HG03442 (cell line): ENCODE results near the gene CIB4.

Source experiments
- ATAC-seq: cut with Tn5 transposase; IDR thresholded peaks from one replicate; pipeline ENCODE4 v1.9.1; 2021; ENCODE audit warnings: mild to moderate bottlenecking, moderate library complexity; ENCODE audit not compliant: unreplicated experiment

CIB4 gene

DNA sequence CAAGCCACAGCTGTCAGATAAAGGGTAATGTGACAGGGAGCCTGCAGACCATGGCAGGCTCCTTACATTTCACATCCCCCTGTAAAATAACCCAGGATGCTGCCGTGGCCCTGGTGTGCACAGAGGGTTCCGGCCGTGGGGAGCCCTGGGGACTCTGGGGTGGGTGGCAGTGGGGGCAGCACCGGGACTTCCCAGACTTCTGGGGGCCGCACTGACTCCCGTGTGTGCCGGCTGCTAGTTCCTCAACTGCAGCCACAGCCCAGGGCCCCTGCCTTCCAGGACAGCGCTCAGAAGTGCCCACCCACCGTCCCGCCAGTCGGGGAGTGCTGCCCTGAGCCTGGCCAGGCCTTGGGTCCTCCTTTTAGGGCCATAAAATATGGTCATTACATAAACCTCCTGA, 56.5 kb downstream of the CIB4 start:
- no peak for ATAC-seq

DNA sequence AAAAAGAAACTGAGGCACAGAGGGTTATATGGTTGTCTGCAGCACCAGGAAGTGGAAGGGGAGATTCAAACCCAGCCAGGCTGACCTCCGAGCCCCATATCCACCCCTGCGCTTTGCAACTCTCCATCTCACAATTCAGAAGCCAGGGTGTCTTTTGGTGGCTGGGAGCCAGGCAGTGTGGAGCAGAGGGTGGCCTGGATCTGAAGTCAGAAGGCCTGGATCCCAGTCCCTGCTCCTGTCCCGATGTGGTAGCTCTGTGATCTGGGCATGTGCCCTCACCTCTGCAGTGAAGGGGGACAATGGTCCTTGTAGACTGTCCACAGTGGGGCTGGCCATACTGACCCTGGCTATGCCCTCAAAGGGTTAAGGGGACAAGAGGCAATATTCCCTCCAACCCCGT, 57.0 kb downstream of the CIB4 start:
- no peak for ATAC-seq

GRCh38 chr2:26583381-26583911, 57.7 kb downstream of the CIB4 start:
- no peak for ATAC-seq

DNA sequence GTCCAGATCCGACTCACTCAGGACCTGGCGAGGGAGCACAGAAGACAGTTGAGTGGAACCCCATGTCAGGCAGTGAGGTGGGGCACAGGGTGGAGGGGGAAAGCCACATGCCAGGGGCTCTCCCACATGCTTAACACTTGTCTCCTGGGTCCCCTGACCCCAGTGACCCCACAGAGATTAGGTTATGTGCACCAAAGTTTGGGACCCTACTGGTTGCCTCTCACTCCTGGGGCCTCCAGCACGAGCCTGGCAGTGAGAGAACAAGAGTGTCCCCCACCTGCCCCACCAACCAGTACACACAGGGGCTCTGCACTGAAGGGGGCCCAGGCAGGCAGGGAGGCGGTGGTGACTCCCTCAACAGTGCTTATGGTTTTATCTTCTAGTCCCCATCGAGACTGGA, 58.3 kb downstream of the CIB4 start:
- no peak for ATAC-seq

- no peak for ATAC-seq
Observed at GRCh38 chr2:26581991-26582842, 58.9 kb downstream of the CIB4 start.

- ATAC-seq, result no peak
Observed at GRCh38 chr2:26581266-26581990, 59.7 kb downstream of the CIB4 start.

GRCh38 chr2:26580751-26581150, 60.4 kb downstream of the CIB4 start:
- no peak for ATAC-seq

DNA sequence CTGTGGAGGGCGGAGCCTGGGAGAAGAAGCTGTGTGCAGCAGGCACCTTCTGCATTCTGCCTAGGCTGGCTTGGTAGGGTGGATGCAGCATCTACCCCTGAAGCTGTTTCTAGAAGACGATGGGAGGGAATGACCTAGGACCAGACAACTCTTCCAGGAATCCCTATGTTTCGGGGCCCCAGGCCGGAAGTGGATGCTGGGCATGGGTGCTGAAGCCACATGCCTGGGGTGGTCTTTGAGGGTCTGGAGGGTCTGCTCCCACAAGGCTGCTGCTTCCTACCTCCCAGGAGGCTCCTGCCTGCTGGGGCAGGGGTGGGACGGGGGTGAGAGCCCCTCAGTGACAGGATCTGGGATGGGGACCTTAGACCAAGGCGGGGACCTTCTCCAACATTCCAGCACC, 61.0 kb downstream of the CIB4 start:
- ATAC-seq, result no peak

DNA sequence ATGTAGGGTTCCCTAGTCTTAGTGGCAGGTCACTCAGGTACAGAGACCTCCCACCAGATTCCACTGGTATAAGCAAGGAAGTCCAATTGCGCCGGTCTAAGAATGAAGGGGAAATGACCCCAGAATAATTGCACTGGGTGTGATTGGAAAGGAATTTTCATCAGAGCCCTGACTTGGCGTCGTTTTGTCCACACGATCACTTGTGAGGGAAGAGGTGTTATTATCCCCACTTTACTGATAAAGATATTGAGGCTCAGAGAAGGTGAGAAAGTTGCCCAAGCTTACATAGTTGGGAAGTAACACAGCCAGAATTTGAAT, 61.5 kb downstream of the CIB4 start:
- no peak for ATAC-seq

GRCh38 chr2:26579025-26579722, 62.0 kb downstream of the CIB4 start:
- no peak for ATAC-seq

GRCh38 chr2:26578581-26578980, 62.6 kb downstream of the CIB4 start:
- ATAC-seq, result no peak

DNA sequence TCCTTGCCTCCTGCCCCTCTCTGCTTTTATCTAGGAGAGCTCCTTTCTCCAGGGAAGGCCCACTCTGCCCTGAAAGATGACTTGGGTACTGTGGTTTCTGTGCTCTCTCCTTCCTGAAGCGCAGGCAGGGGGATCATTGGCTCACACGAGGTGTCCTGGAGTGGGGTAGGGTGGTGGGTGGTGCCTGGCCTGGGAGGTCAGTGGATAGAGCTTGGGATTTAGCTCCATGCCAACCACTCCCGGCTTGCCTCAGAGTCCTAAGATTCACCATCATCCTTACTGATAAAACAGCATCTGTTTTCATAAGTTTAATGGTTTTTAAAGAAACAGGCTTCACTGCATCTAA, 63.1 kb downstream of the CIB4 start:
- ATAC-seq, result no peak

GRCh38 chr2:26577442-26578112, 63.6 kb downstream of the CIB4 start:
- ATAC-seq, result no peak

- ATAC-seq, result no peak
Observed at GRCh38 chr2:26576565-26577441, 64.4 kb downstream of the CIB4 start.

GRCh38 chr2:26575836-26576564, 65.2 kb downstream of the CIB4 start:
- ATAC-seq, result no peak

DNA sequence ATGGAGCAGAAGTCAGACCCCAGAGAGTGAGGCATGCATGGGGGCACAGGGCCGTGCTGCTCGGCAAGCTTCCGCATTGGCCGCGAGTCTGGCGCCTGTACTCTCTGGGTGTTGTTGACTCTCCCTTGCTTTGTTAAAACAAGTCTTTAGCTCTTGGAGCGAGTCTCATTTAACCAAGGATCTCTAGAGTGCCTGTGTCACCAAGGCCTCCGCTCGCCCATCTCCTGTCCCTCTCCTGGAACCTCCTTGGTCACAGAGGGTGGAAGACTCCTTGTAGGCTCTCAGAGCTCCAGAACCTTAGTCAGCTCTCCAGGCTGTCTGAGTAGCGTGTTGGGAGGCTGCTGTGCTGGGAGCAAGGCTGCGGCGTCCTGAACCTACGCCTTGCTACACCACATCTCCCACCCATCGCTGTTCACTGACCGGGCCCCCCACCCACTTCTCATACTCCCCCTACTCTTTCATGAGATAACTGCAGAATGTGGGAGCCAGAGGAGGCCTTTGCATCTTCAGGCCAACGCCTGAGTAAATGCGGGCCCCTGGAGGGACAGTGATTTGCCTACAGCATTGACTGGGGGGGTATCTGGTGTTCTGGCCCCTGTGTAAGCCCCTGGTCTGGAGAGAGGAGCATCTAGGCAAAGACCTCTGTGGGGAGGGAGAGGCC, 66.1 kb downstream of the CIB4 start:
- no peak for ATAC-seq

- no peak for ATAC-seq
Observed at GRCh38 chr2:26574066-26574899, 66.9 kb downstream of the CIB4 start.

DNA sequence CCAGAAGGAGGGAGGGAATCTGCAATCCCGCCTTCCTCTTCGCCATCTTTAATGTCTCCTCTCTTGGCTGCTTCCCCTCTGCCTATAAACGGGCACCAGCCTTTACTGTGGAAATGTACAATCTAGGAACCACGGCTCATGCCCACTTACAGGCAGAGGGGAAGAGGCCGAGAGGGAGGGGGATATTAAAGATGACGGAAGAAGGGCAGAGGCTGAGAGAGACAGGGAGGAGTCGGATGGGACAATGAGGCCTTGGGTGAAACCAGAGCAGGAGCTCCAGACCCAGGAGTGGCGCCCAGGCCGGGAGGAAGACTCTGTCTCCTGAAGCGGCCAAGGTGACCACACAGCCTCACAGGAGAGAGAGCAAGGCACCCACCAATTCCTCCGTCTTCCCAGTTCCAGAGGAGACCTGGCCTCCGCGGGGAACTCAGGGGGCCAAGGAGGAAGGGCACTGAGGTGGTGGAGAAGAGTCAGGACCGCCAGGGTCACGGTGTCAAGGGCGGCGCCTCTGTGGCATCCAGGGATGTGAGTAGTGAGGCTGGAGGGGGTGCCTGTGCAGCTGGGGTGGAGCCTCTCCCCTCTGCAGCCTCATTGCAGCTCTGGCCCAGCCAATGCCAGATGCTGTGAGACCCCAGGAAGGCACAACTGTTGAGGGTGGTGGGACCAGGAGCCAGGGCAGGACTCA, 67.8 kb downstream of the CIB4 start:
- no peak for ATAC-seq
